ENCODE results near the gene PRTFDC1. TPM values are rescaled to one million over a fixed set of nuclear protein-coding genes. Genes with fewer than 3 reads are reported as not detected.

The PRTFDC1 gene
- total and polyA plus RNA-seq, 2 of the 8 experiments (the other 6 are each of a cell fraction or from before 2014, with no cell fraction given): 5.9 to 6.6 TPM

- Histone ChIP-seq H3K79me2 (ENCODE audit: control insufficient read depth in 1 of 2, insufficient read depth in 2 of 2, low read length in 2 of 2) (no peaks in the 10 kb centered on the region), H2AFZ (ENCODE audit: low read length) (no peak overlapping the region), H2BK5ac (ENCODE audit: low read depth, low read length) (no peak overlapping the region), H3K4me1 (replicated peaks in 1 of 4; ENCODE audit: control insufficient read depth in 3 of 4, insufficient read depth in 4 of 4, low read length in 3 of 4) (peaks cover 9 to 24% (median 17%) of the 10 kb centered on the region in 4 experiments; a peak in 6 of 7 replicates), H3K27me3 (replicated peaks in 1 of 4; ENCODE audit: control insufficient read depth in 3 of 4, extremely low read depth in 1 of 4, insufficient read depth in 3 of 4, low read length in 3 of 4) (no peaks in the 10 kb centered on the region), H3K23ac (ENCODE audit: insufficient read length) (no peak overlapping the region), H2BK120ac (replicated peaks; ENCODE audit: low read depth, low read length) (no peak overlapping the region), H3K14ac (ENCODE audit: insufficient read length) (no peak overlapping the region), H2BK12ac (ENCODE audit: low read depth, low read length) (no peak overlapping the region), H3K27ac (ENCODE audit: low read depth, low read length) (no peak overlapping the region), H3K18ac (ENCODE audit: extremely low read depth, low read length) (no peak overlapping the region), H2BK15ac (ENCODE audit: low read length) (no peak overlapping the region), H3K9ac (replicated peaks in 1 of 4; ENCODE audit: extremely low read depth in 1 of 4, low read depth in 3 of 4, low read length in 3 of 4) (no peak overlapping the region), H2AK5ac (ENCODE audit: low read depth, low read length) (no peak overlapping the region), H3K4me3 (ENCODE audit: extremely low read depth in 1 of 4, insufficient read depth in 2 of 4, low read depth in 3 of 4, low read length in 4 of 4) (peak overlapping the region in 1 of 4 experiments; percentile 64; a peak in 1 of 8 replicates), H4K5ac (ENCODE audit: insufficient read length, low read depth, low read length) (no peak overlapping the region), H3K9me3 (ENCODE audit: insufficient read depth in 2 of 2, low read depth in 1 of 2, low read length in 1 of 2) (no peaks in the 10 kb centered on the region), H4K91ac (replicated peaks; ENCODE audit: insufficient read length, low read length) (no peak overlapping the region), H3K79me1 (ENCODE audit: low read depth, low read length) (no peaks in the 10 kb centered on the region; the same call in 1 of the 2 replicates), H4K8ac (ENCODE audit: extremely low read depth, insufficient read depth, low read length) (no peak overlapping the region), H2BK20ac (ENCODE audit: low read length) (no peak overlapping the region), H3K4ac (replicated peaks; ENCODE audit: insufficient read length, low read depth, low read length) (no peak overlapping the region), H3K23me2 (ENCODE audit: low read depth, low read length) (peaks cover 4% of the 10 kb centered on the region; the same call in 1 of the 2 replicates), H3K56ac (replicated peaks; ENCODE audit: insufficient read length, low read depth, low read length) (no peak overlapping the region), H3K4me2 (ENCODE audit: insufficient read depth in 1 of 2, low read depth in 2 of 2, low read length in 2 of 2) (peak overlapping the region; percentile 85 to 98; a peak in 2 of 4 replicates), H4K20me1 (replicated peaks in 1 of 2; ENCODE audit: control insufficient read depth in 1 of 2, insufficient read depth in 2 of 2, low read length in 2 of 2) (no peaks in the 10 kb centered on the region), H3K36me3 (ENCODE audit: control insufficient read depth in 2 of 4, insufficient read depth in 4 of 4, low read length in 3 of 4) (no peaks in the 10 kb centered on the region)
- no peak for DNase-seq (ENCODE audit: low read depth in 1 of 2, low spot score in 2 of 2)
- ChIA-PET POLR2A (ENCODE audit: partially characterized antibody) (interaction anchor here (2.2 to 3.1 kb wide), 2 partner anchors 14 to 226 kb away, joined by 8 to 21 read pairs; partner anchors contain the start of gene ARHGAP21), CTCF (ENCODE audit: partially characterized antibody) (interaction anchor here (1.7 kb wide), 1 partner anchor 93 kb away, joined by 4 read pairs; no protein-coding TSS in a partner anchor)
- no peak for FAIRE-seq
- WGBS, 2 experiments (ENCODE audit: extremely low coverage in 1 of 2, insufficient coverage in 1 of 2, insufficient read length in 1 of 2, insufficient replicate concordance in 2 of 2, low coverage in 1 of 2, low lambda C conversion rate in 2 of 2, missing lambda C conversion rate in 1 of 2): 72% methylated on average over 5 of the region's 5 CpGs; no CpG with 5 or more reads in 1 of the 2 experiments
- TF ChIP-seq RAD21 (IDR thresholded peaks at IDR 0.05 in 1 of 2, conservative IDR thresholded peaks at IDR 0.05 in 1 of 2; ENCODE audit: low read depth in 2 of 2, low read length in 2 of 2): no peak
- TF ChIP-seq FOSL1 (IDR thresholded peaks at IDR 0.05; ENCODE audit: insufficient read depth, low read depth, low read length): no peak
- TF ChIP-seq SP1 (IDR thresholded peaks at IDR 0.05; ENCODE audit: low read depth, low read length): no peak
These were observed 2.0 kb downstream of the PRTFDC1 start for GRCh38 chr10:24950439-24950838.

Data from H1 (cell line).